ENCODE results near the gene IER3. TPM values are rescaled to one million over a fixed set of nuclear protein-coding genes. Genes with fewer than 3 reads are reported as not detected.
A peak's percentile ranks its signal among the peaks of the same experiment; 100 is the strongest.

The IER3 gene
- total and polyA plus RNA-seq, 9 of the 15 experiments (the other 6 are each of a cell fraction or from before 2014, with no cell fraction given), result 1.5 to 30.0 (median 11.5) TPM

DNA sequence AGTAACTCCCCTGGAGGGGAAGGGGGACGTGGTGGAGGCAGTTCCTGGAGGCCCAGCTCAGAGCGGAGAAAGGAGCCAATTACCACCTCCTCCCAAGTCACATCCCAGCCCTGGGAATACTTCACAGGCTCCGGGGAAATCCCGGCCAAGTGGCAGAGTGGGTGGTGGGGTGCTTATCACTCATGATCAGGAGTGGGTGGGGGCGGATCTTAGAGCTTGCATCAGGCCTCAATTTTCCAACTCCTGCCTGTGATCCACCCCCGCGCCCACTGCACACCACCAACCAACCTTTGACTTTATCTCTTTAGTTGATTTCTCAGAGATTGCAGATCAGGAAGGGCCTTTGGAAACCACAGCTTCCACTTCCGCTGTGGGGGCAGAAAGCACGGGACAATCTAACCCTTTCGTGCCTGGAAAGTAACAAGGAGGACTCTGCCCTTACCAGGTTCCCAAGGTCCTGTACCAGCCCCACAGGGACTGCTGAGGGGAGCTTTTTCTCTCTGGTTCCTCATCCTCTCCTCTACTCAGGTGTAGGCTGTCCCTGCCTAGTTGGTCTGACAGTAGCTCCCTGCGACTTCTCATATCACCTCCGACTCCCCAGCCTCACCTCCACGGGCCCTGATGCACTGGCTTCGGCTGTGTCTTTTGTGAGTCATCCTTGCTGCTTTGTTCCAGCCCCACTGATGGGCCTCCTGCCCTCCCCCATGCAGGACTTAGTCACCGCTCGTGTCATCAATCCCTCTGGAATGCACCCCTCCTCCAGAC lies 24.9 kb upstream of the IER3 start (continued):
- TF ChIP-seq MGA (IDR thresholded peaks at IDR 0.05), result peak; percentile 39; the same call in 1 of the 2 replicates
- TF ChIP-seq BACH1 (tag; IDR thresholded peaks at IDR 0.05), result 0 out of 2 replicates have a peak, but pooled peaks have one; percentile 52
- no peak for TF ChIP-seq MXD1 (CRISPR knock-in tag; IDR thresholded peaks at IDR 0.05; ENCODE audit: borderline replicate concordance, poor library complexity, severe bottlenecking)
- TF ChIP-seq FOSL1 (tag; conservative IDR thresholded peaks at IDR 0.05), result peak; percentile 100
- peak; percentile 97 for TF ChIP-seq DPF2 (IDR thresholded peaks at IDR 0.05)
- TF ChIP-seq RBM17 (IDR thresholded peaks at IDR 0.05; ENCODE audit: borderline replicate concordance, low read depth, low read length), result no peak
- TF ChIP-seq CBX5 (IDR thresholded peaks at IDR 0.05; ENCODE audit: borderline replicate concordance, low read depth), result no peak
- TF ChIP-seq ESRRA (IDR thresholded peaks at IDR 0.05; ENCODE audit: borderline replicate concordance, low read depth), result peak; percentile 91; the same call in 1 of the 2 replicates
- TF ChIP-seq DDX20 (tag; IDR thresholded peaks at IDR 0.05; ENCODE audit: low read depth), result peak; percentile 7; the same call in 1 of the 2 replicates
- peak; percentile 71 for TF ChIP-seq EP400 (IDR thresholded peaks at IDR 0.05)
- TF ChIP-seq, protein P1, sequence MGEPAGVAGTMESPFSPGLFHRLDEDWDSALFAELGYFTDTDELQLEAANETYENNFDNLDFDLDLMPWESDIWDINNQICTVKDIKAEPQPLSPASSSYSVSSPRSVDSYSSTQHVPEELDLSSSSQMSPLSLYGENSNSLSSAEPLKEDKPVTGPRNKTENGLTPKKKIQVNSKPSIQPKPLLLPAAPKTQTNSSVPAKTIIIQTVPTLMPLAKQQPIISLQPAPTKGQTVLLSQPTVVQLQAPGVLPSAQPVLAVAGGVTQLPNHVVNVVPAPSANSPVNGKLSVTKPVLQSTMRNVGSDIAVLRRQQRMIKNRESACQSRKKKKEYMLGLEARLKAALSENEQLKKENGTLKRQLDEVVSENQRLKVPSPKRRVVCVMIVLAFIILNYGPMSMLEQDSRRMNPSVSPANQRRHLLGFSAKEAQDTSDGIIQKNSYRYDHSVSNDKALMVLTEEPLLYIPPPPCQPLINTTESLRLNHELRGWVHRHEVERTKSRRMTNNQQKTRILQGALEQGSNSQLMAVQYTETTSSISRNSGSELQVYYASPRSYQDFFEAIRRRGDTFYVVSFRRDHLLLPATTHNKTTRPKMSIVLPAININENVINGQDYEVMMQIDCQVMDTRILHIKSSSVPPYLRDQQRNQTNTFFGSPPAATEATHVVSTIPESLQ (CRISPR knock-in tag; IDR thresholded peaks at IDR 0.05), result no peak
- no peak; the same call in 1 of the 2 replicates for TF ChIP-seq ZNF384 (IDR thresholded peaks at IDR 0.05; ENCODE audit: low read depth, low read length)
- TF ChIP-seq RBM25 (IDR thresholded peaks at IDR 0.05; ENCODE audit: low read depth, low read length, severe bottlenecking), result no peak
